Activated T-helper 1 cell treated with anti-CD3 and anti-CD28 coated beads, Interleukin-12 subunit alpha, Interleukin-12 subunit beta, Interleukin-2, Interleukin-4 antibody, amounts not matched to agents 30 ng/mL and 10 ng/mL and 1 ng/mL, durations not matched to agents 14 hours and 24 hours and 36 hours (primary cell): Measurements from ENCODE around the gene SLC38A6. TPM values are rescaled to one million over a fixed set of nuclear protein-coding genes. Genes with fewer than 3 reads are reported as not detected.

Experiments
- DNase-seq: peaks from one replicate; pipeline ENCODE4 v3.0.0; 2021; ENCODE audit warnings: low spot score
- H3K27ac Mint-ChIP-seq: one replicate; pipeline ENCODE4 v1.8.0; 2021; ENCODE audit warnings: mild to moderate bottlenecking, mixed read lengths
- H3K27me3 Mint-ChIP-seq: one replicate; pipeline ENCODE4 v1.8.0; 2022; ENCODE audit warnings: mild to moderate bottlenecking, moderate library complexity, mixed read lengths; ENCODE audit not compliant: insufficient read depth
- H3K36me3 Mint-ChIP-seq: one replicate; pipeline ENCODE4 v1.8.0; 2021; ENCODE audit warnings: low read depth, mixed read lengths
- H3K4me1 Mint-ChIP-seq: one replicate; pipeline ENCODE4 v1.8.0; 2021; ENCODE audit warnings: low read depth, mixed read lengths
- H3K4me3 Mint-ChIP-seq: one replicate; pipeline ENCODE4 v1.8.0; 2021; ENCODE audit warnings: mild to moderate bottlenecking, moderate library complexity, mixed read lengths
- H3K9me3 Mint-ChIP-seq: one replicate; pipeline ENCODE4 v1.8.0; 2021; ENCODE audit warnings: mixed read lengths
- intact Hi-C: fragments of 100-400 bp; cut with micrococcal nuclease; formaldehyde crosslinking; loops from one replicate; pipeline ENCODE4 v1.15.1; 2024
- total RNA-seq: library from RNA; stranded (reverse); gene quantifications from 2 replicates; pipeline ENCODE4 v1.2.3, GENCODE V29; 2022

The SLC38A6 gene
- 4.5 and 4.7 TPM in 2 replicates for total RNA-seq

DNA sequence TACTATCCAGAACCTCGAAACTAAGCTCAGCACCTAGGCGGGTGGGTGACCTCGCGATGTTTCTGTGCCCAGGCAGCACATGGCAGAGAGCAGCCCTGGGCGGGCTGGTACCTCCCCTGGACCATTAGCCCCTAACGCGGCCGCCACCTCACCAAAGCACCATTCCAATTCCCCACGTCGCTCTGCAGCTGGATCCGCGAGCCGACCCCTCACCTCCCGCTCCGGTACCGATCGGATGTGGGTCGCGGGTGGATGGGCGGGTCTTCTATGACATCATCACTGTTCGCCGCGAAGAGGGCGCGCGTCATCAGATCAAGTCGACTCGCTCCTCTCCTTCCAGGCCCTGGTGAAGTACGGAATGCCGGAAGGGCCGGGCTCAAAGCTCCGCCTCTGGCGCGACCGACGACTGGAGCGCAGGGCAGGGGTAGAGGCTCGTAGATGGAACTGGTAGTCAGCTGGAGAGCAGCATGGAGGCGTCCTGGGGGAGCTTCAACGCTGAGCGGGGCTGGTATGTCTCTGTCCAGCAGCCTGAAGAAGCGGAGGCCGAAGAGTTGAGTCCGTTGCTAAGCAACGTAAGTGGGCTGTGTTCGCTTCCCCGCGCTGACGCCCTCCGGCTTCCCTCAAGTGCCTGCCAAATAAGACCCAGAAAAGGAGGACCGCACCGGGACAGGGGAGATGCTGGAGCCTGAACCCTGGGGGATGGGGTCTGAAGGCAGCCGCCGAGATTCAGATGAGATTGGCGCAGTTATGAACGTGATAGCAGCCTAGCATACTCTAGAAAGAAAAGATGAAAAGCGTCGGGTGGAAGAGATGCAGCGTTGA, at the start of gene SLC38A6, which contains the start of gene TRMT5:
TSS of gene SLC38A6 (plus strand) at position 435 of the 822 bp plus-strand sequence. CDS start at position 468, 33 bp downstream.
TSS of gene TRMT5 (minus strand) at position 269 of the 822 bp plus-strand sequence. CDS start at position 163, 106 bp downstream.
- H3K36me3 Mint-ChIP-seq = peaks cover 22% of the 10 kb centered on the region
- no peaks in the 10 kb centered on the region for H3K9me3 Mint-ChIP-seq
- H3K27ac Mint-ChIP-seq = no peak within 1 kb of the TSS
- intact Hi-C loops = loop anchor here (1.0 to 10.0 kb wide), 11 partner anchors 16 to 889 kb away; partner anchors contain the start of genes HIF1A, MNAT1 and PCNX4
- DNase-seq = peak; percentile 88
- peaks cover 17% of the 10 kb centered on the region for H3K4me1 Mint-ChIP-seq
- H3K27me3 Mint-ChIP-seq = no peaks in the 10 kb centered on the region
- no peak within 1 kb of the TSS for H3K4me3 Mint-ChIP-seq

DNA sequence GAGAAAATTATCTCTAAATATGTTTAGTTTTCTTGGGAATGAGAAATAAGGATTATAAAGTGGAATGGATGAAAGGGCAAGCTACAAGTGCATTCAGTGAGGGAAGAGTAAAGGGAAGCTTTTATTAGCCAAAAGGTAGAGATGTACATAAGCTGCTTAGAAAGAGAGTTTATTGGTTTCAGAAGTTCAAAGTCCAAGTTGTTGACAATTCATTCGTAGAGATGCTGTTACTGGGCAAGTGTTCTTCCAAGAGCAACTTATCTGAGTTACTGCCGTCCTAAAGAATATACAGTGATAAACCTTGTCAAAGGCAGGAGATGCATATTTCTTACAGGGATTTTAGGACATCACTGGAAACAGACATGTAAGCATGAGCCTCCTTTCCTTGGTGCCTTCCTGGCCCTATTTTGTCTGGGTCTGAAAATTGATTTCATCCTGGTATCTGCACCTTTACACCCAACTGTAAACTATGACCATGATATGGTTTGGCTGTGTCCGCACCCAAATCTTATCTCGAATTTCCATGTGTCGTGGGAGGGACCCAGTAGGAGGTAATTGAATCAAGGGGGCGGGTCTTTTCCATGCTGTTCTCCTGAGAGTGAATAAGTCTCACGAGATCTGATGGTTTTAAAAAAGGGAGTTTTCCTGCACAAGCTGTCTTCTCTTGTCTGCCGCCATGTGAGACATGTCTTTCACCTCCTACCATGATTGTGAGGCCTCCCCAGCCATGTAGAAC, 47.0 kb upstream of the SLC38A6 start:
- Mint-ChIP-seq H3K4me1 (no peaks in the 10 kb centered on the region), H3K27ac (no peak overlapping the region), H3K4me3 (no peak overlapping the region), H3K9me3 (no peaks in the 10 kb centered on the region), H3K27me3 (no peaks in the 10 kb centered on the region), H3K36me3 (peaks cover 3% of the 10 kb centered on the region)
- intact Hi-C loops = no loop called here
- no peak for DNase-seq

DNA sequence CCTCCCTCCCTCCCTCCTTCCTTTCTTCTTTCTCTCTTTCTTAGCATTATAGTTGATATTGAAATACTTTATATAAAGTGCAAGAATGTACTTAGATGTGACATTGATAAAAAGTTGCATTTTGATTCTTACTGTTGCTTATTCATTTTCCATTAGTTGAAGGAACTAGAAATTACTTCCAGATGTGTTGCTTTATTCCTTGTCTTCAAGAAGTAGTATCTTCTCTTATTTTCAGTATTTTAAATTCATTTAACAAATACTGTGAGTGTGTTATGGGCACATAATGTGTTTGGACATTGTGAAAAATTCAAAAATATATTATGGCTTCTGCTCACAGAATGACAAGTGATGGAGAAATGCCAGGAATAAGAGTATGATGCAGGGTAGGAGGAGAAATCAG, 45.7 kb upstream of the SLC38A6 start:
- H3K4me3 Mint-ChIP-seq = no peak overlapping the region
- no peaks in the 10 kb centered on the region for H3K27me3 Mint-ChIP-seq
- peaks cover 3% of the 10 kb centered on the region for H3K9me3 Mint-ChIP-seq
- H3K4me1 Mint-ChIP-seq = no peaks in the 10 kb centered on the region
- peaks cover 3% of the 10 kb centered on the region for H3K36me3 Mint-ChIP-seq
- H3K27ac Mint-ChIP-seq = no peak overlapping the region
- no peak for DNase-seq
- intact Hi-C loops = no loop called here

DNA sequence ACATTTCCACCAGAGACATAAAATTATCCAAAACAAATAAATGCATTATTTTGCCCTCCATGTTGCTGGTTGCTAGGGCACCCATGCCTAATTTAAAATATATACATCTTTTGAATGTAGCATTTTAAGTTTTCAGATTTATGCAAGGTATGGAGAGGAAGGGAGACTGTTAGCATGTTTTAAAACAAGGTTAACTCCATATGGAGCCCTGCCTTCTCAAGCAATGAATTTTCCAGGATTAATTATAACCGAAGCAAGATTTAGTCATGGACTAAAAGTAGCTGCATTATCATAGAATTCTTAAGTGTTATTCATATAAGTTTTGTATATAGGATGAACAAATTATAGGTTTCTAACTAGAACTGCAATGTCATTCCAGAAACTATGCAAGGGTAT, 37.4 kb upstream of the SLC38A6 start:
- H3K27ac Mint-ChIP-seq = no peak overlapping the region
- intact Hi-C loops = loop anchor here (10.0 kb wide), 1 partner anchor 69 kb away; no protein-coding TSS in a partner anchor
- peaks cover 12% of the 10 kb centered on the region for H3K4me1 Mint-ChIP-seq
- DNase-seq = no peak
- H3K27me3 Mint-ChIP-seq = no peaks in the 10 kb centered on the region
- no peak overlapping the region for H3K4me3 Mint-ChIP-seq
- H3K9me3 Mint-ChIP-seq = peaks cover 3% of the 10 kb centered on the region
- peaks cover 12% of the 10 kb centered on the region for H3K36me3 Mint-ChIP-seq

DNA sequence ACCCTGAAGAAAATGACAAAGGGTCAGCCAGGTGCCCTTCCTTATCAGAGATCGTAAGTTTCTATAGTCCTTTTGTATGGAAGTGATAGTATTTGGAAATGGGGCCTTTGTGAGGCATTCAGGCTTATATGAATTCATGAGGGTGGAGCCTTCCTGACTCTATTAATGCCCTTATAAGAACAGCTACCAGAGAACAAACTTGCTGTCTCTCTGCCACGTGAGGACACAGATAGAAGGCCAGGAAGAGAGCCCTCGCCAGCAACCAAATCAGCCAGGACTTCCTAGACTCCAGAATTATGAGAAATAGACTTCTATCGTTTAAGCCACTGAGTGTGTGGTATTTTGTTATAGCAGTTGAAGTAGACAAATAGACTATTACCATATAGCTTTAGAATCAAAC, 36.8 kb upstream of the SLC38A6 start:
- Mint-ChIP-seq H3K4me1 (peaks cover 12% of the 10 kb centered on the region), H3K27me3 (no peaks in the 10 kb centered on the region), H3K36me3 (peaks cover 10% of the 10 kb centered on the region), H3K4me3 (no peak overlapping the region), H3K9me3 (peaks cover 3% of the 10 kb centered on the region), H3K27ac (no peak overlapping the region)
- no peak for DNase-seq
- intact Hi-C loops = loop anchor here (10.0 kb wide), 1 partner anchor 69 kb away; no protein-coding TSS in a partner anchor

DNA sequence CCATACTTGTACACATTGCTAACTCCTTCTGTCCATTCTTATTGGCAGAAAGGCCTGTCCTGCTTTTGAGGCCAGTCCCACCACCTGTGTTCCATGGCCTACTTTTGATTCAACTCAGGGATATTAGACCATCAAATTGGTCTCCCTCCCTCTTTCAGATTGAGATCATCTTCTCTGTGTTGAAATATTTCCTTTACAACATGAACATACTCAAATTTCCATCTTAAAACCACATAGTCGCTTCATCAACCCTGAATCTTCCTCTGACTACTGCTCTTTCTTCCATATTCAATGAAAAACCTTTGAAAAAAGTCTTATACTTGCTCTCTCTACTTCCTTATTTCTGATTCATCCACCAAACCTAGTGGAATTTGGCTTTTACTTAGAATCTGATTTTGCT, 35.1 kb upstream of the SLC38A6 start:
- DNase-seq = no peak
- H3K9me3 Mint-ChIP-seq = no peaks in the 10 kb centered on the region
- H3K36me3 Mint-ChIP-seq = peaks cover 11% of the 10 kb centered on the region
- intact Hi-C loops = loop anchor here (1.0 to 10.0 kb wide), 4 partner anchors 10 to 231 kb away; no protein-coding TSS in a partner anchor
- peaks cover 12% of the 10 kb centered on the region for H3K4me1 Mint-ChIP-seq
- no peak overlapping the region for H3K4me3 Mint-ChIP-seq
- no peaks in the 10 kb centered on the region for H3K27me3 Mint-ChIP-seq
- peak overlapping the region; percentile 67 for H3K27ac Mint-ChIP-seq

DNA sequence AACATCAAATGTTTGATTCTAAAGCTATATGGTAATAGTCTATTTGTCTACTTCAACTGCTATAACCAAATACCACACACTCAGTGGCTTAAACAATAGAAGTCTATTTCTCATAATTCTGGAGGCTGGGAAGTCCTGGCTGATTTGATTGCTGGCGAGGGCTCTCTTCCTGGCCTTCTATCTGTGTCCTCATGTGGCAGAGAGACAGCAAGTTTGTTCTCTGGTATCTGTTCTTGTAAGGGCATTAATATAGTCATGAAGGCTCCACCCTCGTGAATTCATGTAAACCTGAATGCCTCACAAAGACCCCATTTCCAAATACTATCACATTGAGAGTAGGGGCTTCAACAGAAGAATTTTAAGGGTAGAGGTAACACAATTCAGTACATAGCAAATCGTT, 34.3 kb upstream of the SLC38A6 start:
- peaks cover 11% of the 10 kb centered on the region for H3K36me3 Mint-ChIP-seq
- intact Hi-C loops = loop anchor here (1.0 to 10.0 kb wide), 4 partner anchors 10 to 231 kb away; no protein-coding TSS in a partner anchor
- H3K4me3 Mint-ChIP-seq = no peak overlapping the region
- no peak for DNase-seq
- no peaks in the 10 kb centered on the region for H3K27me3 Mint-ChIP-seq
- H3K9me3 Mint-ChIP-seq = no peaks in the 10 kb centered on the region
- H3K4me1 Mint-ChIP-seq = peaks cover 12% of the 10 kb centered on the region
- no peak overlapping the region for H3K27ac Mint-ChIP-seq

DNA sequence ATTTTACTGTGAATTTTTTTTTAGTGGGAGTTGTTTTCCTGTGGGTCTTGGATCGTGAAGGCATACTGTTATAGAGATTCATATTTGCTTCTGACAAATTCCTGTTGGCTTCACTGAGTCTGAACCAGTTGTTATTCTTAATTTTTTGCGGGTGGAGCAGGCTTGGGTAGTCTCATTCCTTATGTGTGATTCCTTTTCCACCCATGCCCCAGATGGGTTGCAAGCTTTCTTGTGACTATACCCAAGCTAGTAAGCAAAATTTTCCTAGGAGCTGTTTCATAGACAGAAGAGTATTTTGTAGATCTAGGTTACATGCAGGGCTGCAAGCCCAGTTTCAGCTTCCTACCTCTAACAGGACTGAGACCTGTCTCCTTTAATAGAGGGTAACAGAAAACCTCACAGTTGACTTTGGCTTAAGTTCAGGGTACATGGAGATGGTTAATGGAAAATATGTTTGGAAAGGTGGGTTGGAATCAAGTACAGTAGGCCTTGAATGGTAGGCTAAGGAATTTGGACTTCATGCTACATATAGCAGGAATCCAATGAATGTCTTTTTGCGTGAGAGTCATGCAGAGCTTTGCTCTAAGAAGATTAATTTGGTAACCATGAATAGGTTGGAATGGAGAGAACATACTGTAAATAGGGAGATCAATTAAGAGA, 29.1 kb upstream of the SLC38A6 start:
- Mint-ChIP-seq H3K4me1 (peaks cover 10% of the 10 kb centered on the region), H3K27me3 (no peaks in the 10 kb centered on the region), H3K36me3 (peaks cover 13% of the 10 kb centered on the region), H3K27ac (no peak overlapping the region), H3K9me3 (peaks cover 14% of the 10 kb centered on the region), H3K4me3 (no peak overlapping the region)
- DNase-seq = no peak
- intact Hi-C loops = no loop called here

DNA sequence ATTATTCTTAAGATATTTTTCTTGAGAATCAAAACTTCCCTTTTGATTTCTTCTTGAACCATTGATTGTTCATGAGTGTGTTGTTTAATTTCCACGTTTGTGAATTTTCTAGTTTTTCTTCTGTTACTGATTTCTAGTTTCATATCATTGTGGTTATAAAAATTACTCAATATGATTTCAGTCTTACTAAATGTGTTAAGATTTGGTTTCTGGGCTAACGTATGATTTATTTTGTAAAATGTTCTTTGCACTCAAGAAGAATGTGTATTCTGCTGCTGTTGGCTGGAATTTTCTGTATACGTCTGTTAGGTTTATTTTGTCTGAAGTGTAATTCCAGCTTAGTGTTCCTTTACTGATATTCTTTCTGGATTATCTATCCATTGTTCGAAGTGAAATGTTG, 24.8 kb upstream of the SLC38A6 start:
- peaks cover 47% of the 10 kb centered on the region for H3K9me3 Mint-ChIP-seq
- H3K27ac Mint-ChIP-seq = no peak overlapping the region

DNA sequence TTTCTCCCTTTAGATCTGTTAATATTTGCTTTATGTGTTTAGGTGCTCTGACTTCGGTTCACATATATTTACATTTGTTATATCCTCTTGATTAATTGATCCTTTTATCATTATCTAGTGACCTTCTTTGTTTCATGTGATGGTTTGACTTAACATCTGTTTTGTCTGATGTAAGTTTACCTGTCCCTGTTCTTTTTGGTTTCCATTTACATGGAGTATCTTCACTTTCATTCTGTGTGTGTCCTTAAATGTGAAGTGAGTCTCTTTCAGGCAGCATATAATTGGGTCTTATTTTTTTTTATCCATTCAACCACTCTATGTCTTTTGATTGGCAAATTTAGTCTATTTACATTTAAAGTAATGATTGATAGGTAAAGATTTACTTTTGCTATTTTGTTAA, 24.4 kb upstream of the SLC38A6 start:
- H3K9me3 Mint-ChIP-seq = peaks cover 50% of the 10 kb centered on the region
- H3K27ac Mint-ChIP-seq = no peak overlapping the region
- peaks cover 35% of the 10 kb centered on the region for H3K36me3 Mint-ChIP-seq
- DNase-seq = no peak
- H3K4me3 Mint-ChIP-seq = no peak overlapping the region
- peaks cover 10% of the 10 kb centered on the region for H3K4me1 Mint-ChIP-seq
- intact Hi-C loops = loop anchor here (1.0 to 5.0 kb wide), 2 partner anchors 10 to 99 kb away; no protein-coding TSS in a partner anchor
- H3K27me3 Mint-ChIP-seq = no peaks in the 10 kb centered on the region

More for the DNA sequence above, 24.8 kb upstream of the SLC38A6 start:
- intact Hi-C loops = loop anchor here (1.0 to 5.0 kb wide), 2 partner anchors 10 to 99 kb away; no protein-coding TSS in a partner anchor
- no peaks in the 10 kb centered on the region for H3K27me3 Mint-ChIP-seq
- no peak overlapping the region for H3K4me3 Mint-ChIP-seq
- peaks cover 35% of the 10 kb centered on the region for H3K36me3 Mint-ChIP-seq
- H3K4me1 Mint-ChIP-seq = peaks cover 10% of the 10 kb centered on the region
- no peak for DNase-seq

DNA sequence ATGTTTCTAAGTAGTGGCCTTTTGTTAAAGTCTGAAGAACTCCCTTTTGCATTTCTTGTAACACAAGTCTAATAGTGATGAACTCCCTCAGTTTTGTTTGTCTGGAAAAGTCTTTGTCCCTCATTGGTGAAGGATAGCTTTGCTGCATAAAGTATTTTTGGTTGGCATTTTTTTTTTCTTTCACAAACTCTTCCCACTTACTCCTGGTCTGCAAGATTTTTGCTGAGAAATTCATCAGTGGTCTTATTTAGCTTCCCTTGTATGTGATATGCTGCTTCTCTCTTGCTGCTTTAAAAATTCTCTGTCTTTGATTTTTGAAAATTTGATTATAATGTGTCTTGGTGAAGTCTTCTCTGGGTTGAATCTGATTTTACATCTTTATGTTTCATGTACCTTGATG, 22.9 kb upstream of the SLC38A6 start:
- intact Hi-C loops = loop anchor here (5.0 kb wide), 1 partner anchor 101 kb away; no protein-coding TSS in a partner anchor

DNA sequence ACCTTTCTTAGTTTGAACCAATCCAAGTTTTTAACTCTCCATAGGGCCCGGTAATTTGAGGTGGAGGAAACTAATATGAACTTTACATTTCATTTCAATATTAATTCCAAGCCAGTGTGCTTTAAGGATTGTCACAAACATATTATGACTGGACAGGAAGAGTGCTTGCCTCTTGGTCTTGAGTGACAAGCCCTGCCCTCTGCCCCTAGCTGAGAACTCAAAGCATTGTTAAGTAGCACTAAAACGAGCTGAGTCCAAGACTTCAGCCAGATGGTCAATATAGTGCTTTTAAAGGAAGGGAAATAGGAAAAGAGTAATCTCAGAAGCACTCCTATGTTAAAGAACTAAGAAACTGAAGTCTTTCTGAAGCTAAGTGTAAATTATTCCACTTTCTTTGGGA, 17.3 kb upstream of the SLC38A6 start:
- intact Hi-C loops = no loop called here
- Mint-ChIP-seq H3K36me3 (peaks cover 19% of the 10 kb centered on the region), H3K9me3 (peaks cover 23% of the 10 kb centered on the region)

More for the DNA sequence above, 22.9 kb upstream of the SLC38A6 start:
- no peak for DNase-seq
- no peak overlapping the region for H3K27ac Mint-ChIP-seq
- H3K4me3 Mint-ChIP-seq = no peak overlapping the region
- H3K4me1 Mint-ChIP-seq = peaks cover 10% of the 10 kb centered on the region
- peaks cover 35% of the 10 kb centered on the region for H3K36me3 Mint-ChIP-seq
- H3K27me3 Mint-ChIP-seq = no peaks in the 10 kb centered on the region
- peaks cover 50% of the 10 kb centered on the region for H3K9me3 Mint-ChIP-seq

More for the DNA sequence above, 17.3 kb upstream of the SLC38A6 start:
- no peak overlapping the region for H3K27ac Mint-ChIP-seq
- H3K4me1 Mint-ChIP-seq = peaks cover 16% of the 10 kb centered on the region
- DNase-seq = no peak
- no peak overlapping the region for H3K4me3 Mint-ChIP-seq
- no peaks in the 10 kb centered on the region for H3K27me3 Mint-ChIP-seq
